ENCODE measurements around the gene MAMDC2.

MAMDC2 gene

GRCh38 chr9:70043689-70044489 is at the start of gene MAMDC2:
Gene MAMDC2 (plus strand): TSS chr9:70043848. CDS start chr9:70044198, 350 bp downstream.
- no peak for TF ChIP-seq CTCF (conservative IDR thresholded peaks at IDR 0.05; ENCODE audit: low read length)
- peak; percentile 23 for DNase-seq (ENCODE audit: low read depth)
- peak within 1 kb of the TSS; percentile 60 for H3K4me3 ChIP-seq (ENCODE audit: low read length)

GRCh38 chr9:69995846-69996245 is 47.8 kb upstream of the MAMDC2 start:
- no peak for DNase-seq (ENCODE audit: low read depth)
- no peak overlapping the region for H3K4me3 ChIP-seq (ENCODE audit: low read length)
- TF ChIP-seq CTCF (conservative IDR thresholded peaks at IDR 0.05; ENCODE audit: low read length), result no peak

- H3K4me3 ChIP-seq (ENCODE audit: low read length), result no peak overlapping the region
- DNase-seq (ENCODE audit: low read depth), result no peak
- no peak for TF ChIP-seq CTCF (conservative IDR thresholded peaks at IDR 0.05; ENCODE audit: low read length)
Observed at GRCh38 chr9:69996967-69997366, 46.7 kb upstream of the MAMDC2 start.

GRCh38 chr9:69997524-69997923 is 46.1 kb upstream of the MAMDC2 start:
- no peak overlapping the region for H3K4me3 ChIP-seq (ENCODE audit: low read length)
- DNase-seq (ENCODE audit: low read depth), result no peak
- no peak for TF ChIP-seq CTCF (conservative IDR thresholded peaks at IDR 0.05; ENCODE audit: low read length)

GRCh38 chr9:69999315-69999714 is 44.3 kb upstream of the MAMDC2 start:
- TF ChIP-seq CTCF (conservative IDR thresholded peaks at IDR 0.05; ENCODE audit: low read length), result no peak
- H3K4me3 ChIP-seq (ENCODE audit: low read length), result no peak overlapping the region
- no peak for DNase-seq (ENCODE audit: low read depth)

- H3K4me3 ChIP-seq (ENCODE audit: low read length), result no peak overlapping the region
- TF ChIP-seq CTCF (conservative IDR thresholded peaks at IDR 0.05; ENCODE audit: low read length), result no peak
- DNase-seq (ENCODE audit: low read depth), result no peak
Observed at GRCh38 chr9:70000469-70000868, 43.2 kb upstream of the MAMDC2 start.

Measured in AG10803 (cell line).